HG03442 (cell line): ENCODE results near the gene ADIPOR2.
"Not testable (repeated sequence)": the region's sequence is repeated elsewhere in the genome, so short reads cannot be mapped to it uniquely, and the experiment has no call there.

Source experiments
- ATAC-seq: cut with Tn5 transposase; IDR thresholded peaks from one replicate; pipeline ENCODE4 v1.9.1; 2021; ENCODE audit warnings: mild to moderate bottlenecking, moderate library complexity; ENCODE audit not compliant: unreplicated experiment

Gene ADIPOR2

DNA sequence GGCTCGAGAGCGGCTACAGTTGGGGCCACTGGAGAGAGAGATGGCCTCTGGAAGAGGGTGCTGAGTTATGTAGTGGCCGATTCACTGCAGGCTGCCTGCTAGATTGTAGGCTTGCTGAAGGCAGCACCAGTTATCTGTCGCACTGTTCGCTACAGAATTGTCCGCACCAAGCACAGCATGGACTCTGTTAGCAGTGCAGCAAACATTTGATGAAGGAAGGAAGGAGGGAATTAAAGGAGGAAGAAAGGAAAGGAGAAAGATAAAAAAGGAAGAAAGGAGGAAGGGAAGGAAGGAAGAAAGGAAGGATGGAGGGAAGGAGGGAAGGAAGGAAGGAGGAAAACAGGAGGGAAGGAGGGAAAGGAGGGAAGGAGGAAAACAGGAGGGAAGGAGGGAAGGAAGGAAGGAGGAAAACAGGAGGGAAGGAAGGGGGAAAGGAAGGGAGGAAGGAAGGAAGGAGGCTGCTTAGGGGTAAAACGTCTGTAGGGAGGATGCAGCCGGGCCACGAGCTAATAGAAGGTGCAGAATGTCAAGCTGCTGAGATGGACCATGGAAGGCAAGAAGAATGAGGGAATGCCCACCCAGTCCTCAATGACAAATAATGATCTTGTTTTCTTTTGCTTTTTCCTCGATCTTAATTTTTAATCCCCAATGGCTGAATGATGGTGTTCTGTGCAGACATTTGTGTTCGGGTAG lies 27.3 kb upstream of the ADIPOR2 start:
- ATAC-seq: no peak

DNA sequence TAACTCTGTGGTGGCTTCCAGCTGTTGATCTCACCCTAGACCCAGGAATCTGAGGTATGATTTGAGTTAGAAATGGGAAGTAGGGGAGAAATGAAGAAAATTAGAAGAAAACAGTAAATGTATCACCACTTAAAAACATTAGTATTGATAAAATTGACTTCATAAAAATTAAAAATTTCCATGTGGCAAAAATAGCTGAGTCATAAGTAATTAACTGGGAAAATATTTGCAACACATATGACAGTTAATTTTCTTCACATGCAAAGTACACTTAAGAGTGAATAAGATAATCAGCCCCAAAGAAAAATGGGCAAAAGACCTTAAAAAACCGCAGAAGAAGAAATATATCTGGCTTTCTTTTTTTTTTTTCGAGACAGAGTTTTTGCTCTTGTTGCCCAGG lies 25.5 kb upstream of the ADIPOR2 start:
- ATAC-seq: no peak

DNA sequence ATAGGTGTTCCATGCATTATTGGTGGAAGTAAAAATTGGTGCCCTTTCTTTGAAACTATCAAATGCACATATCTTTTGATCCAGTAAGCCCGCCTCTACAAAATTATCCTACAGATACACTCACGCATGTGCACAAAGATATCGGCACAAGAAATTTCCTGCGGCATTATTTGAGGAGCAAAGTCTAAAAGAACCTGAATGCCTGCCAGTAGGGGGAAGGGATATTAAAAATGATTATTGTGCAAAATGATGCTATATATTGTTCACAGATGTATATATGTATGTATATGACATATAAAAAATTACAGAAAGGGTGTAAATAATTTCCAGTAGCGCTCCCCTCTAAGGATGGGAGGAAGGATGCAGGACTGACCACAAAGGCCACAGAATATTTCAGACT lies 24.7 kb upstream of the ADIPOR2 start:
- no peak for ATAC-seq

DNA sequence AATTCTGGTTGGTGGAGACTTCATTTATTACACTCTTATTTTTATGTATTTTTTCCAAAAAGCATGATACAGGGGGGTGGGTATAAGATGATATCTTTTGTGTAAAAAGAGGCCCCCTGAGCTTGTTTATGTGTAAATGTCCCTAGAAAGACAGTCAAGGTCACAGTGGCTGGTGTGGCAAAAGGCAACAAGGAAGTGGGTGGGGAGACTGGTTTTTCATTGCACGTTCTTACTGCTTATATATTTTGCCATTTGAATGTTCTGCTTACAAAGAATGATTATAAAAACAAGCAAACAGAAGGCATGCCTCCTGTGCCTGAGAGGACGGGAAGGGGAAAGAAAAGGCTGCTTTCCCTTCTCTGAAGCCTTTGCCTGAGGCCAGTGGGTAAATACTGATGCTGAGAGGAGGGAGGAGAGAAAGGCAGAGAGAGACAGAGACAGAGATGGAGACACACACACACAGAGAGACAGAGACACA lies 24.1 kb upstream of the ADIPOR2 start:
- no peak for ATAC-seq

DNA sequence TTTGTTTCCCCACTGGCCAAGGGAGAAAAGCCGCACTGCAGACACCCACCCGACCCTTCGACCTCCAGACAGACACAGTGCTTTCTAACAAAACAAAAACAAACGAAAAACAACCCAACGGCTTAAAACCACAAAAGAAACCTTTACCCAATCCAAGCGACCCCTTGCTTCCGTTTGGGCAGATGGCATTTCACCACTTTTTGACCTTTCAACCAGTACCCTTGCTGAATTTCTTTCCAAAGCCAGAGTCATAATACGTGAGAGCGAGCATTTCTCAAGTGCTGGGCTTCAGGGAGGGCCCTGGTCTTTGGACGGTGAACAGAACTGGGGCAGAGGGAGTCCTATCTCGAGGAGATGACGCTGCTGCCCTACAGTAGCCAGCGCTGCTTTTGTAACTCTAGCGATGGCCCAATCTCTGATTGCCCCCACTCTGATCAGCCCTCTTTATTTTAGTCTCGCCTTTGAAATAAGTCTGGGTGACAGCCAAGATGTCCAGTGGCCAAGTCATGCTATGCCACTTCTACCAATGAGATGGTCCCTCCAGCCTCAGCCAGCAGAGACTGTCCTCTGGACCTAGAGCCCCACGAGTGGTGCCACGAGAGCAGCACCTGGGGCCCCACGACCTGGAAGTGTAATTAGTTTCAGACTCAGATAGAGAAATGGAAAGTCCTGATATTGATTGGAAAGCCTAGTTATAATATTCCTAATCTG lies 21.9 kb upstream of the ADIPOR2 start:
- ATAC-seq: no peak

DNA sequence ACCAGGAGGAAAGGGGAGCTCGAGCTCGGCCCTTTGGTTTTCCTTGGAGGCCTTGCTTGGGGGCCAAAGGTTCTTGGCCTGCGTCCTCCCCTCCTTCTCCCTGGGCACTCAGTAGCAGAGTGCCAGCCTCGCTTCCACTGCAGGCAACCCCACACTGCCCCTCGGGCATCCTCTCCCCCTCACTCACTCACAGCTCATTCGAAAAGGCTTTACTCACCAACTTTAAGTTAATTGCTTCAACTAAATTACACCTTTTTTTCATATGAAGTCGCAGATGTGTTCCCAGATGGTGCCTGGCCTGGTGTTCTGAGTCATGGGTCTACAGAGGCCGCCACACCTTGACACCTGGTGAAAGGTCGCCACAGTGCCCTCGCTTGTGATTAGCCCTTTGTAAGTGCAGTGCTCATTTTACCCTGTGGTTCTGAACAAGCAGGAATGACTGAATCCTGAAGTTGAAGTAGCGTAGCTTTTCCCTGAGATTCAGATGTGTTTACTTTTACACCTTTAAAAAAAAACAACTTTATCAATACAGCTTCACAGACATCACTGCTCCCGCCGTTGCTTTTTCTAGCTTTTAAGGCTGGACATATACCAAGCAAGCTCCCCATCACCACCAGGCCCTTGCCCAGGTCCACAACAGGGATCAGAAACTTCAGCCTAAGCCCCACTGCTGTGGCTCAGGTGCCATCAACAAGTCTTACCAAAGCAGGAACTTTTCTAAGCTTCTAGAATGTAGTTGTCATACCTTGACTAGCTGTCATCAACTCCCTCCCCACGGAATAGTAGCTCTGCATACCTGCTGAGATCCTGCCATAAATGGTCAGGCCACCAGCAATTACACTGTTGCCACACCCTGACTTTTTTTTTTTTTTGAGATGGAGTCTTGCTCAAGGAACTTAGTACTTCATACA lies 20.3 kb upstream of the ADIPOR2 start:
- no peak for ATAC-seq

DNA sequence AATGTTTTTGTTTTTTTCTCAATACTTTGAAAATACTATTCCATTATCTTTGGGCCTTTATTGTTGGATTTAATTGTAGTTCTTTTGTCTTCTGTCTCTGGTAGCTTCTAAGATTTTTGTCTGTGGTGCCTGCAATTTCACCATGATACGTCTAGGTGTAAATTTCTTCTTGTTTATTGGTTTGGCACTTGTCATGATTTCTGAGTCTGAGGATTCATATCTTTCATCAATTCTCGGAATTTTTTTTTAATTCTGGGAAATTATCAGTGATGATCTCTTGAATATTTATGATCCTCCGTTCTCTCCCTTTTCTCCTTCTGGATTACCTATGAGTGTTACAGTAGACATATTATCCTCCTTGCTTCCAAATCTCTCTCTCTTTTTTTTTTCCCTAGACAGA lies 14.8 kb upstream of the ADIPOR2 start:
- no peak for ATAC-seq

DNA sequence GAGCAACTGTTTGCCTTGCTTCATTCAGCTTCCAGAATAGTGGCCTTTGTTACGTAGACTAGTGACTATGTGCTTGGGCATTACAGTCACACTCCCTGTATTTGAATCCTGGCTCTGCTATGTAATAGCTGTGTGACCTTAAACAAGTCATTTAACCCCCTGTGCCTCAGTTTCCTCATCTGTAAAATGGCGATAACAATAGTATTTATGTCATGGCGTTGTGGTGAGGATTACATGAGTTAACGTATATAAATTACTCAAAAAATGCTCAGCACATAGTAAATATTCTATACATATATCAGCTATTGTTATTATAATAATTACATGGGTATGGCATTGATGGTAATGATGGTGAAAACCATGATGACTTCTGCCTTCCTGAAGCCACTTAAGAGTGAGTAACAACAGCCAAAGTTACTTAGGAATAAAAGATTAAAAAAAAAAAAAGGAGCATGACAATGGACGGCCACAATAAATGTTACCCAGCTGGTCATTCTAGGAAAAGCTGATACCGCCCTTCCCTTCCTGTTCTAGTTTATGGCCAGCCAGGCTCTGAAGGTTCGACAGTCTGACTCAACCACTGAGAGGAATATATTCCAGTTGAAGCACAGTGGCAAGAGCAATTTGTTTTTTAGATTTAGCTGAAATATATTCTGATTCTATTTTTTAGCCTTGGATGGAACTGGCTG lies 9.9 kb upstream of the ADIPOR2 start:
- no peak for ATAC-seq

DNA sequence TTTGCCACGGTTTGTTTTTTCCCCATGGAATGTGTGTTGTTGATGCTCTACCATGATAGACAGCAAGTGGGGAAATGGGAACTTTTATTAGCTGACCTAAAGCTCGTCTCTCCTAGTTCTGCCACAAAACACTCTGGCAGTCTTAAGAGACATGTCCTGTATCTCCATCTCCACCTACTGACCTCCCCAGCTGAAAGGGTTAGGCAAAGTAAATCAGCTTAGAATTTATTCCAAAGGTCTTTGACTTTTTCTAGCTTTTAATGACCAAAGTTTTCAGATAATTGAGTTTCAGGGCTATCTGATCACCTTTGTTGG lies 9.4 kb upstream of the ADIPOR2 start:
- ATAC-seq: no peak

DNA sequence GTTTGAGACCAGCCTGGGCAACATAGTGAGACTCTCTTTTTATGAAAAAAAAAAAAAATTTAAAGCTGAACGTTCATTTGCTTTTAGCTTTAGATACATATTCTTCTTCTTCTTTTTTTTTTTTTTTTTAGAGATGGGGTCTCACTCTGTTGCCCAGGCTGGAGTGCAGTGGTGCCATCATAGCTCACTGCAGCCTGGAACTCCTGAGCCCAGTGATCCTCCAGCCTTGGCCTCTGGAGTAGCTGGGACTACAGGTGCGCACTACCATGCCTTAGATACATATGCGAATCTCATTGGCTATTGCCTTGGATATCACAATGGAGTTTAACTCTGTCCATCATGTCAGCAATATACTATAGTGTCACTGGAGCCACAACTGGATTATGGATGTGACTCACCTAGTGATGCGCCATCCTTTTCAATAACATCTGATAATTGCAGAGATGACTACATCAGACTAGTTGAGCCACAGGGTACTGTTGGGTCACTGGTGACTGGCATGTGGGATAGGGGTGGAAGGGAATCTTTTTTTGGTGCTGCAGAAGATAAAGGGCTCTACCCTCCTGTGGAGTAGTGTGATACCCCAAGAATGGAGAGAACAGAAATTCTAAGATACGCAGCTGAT lies 2.7 kb upstream of the ADIPOR2 start:
- no peak for ATAC-seq

DNA sequence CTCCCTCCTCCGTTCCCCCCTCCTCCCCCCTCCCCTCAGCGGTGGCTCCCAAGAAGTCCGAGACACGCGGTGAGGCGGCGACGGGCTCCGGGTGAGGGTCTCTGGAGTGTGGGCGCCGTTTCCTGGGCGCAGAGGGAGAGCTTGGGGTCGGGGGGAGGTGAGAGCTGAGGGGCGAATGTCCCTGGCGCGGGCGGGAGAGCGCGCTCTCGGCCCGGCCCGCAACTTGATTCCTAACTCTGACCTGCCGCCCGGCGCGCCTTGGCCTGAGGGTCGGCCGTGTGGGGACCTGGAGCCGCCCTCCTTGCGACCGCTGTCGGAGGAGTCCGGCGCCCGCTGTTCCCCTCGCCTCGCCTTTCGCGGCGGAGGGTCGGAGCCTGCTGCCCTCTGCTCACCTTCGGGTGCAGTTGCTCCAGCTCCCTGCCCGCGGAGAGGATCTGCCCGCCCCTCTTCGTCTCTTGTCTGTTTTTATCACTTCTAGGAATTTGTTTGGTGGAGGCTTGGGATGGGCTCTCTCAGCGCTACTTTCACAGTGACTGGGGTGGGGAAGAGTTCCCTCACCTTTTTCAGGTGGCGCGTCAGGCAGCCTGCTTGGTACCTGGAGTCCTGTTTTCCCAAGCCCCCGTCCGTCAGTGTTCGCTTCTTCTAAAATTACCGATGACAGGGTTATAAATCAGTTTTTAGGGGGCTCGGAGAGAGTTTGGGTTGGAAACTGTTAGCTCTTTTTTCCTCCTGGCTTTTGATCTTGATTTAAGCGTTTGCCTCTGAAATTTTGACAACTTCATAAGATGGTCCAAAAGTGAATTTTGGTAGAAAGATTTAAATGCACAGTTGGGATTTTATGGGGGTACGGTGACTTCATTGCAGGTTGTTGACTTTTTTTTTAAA lies 495 bp downstream of the ADIPOR2 start:
- ATAC-seq: peak; percentile 35

DNA sequence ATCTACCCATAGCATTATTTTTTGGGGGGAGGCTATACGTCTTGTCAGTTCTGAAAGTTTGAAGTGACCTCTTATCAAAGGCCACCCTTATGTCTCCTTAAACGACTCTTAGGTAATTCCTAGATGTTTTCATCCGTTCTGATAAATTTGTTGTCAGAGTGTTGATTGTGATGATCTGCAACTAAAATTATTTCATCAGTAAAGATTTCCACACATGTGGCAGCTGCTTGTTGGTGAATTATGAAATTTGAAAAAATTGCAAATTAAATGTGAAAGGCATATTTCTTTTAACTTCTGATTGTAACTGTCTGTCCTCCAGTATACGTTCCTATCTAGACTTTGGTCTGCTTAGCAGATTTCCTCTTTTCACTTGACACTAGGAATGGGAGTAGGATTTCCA lies 1.4 kb downstream of the ADIPOR2 start:
- no peak for ATAC-seq

DNA sequence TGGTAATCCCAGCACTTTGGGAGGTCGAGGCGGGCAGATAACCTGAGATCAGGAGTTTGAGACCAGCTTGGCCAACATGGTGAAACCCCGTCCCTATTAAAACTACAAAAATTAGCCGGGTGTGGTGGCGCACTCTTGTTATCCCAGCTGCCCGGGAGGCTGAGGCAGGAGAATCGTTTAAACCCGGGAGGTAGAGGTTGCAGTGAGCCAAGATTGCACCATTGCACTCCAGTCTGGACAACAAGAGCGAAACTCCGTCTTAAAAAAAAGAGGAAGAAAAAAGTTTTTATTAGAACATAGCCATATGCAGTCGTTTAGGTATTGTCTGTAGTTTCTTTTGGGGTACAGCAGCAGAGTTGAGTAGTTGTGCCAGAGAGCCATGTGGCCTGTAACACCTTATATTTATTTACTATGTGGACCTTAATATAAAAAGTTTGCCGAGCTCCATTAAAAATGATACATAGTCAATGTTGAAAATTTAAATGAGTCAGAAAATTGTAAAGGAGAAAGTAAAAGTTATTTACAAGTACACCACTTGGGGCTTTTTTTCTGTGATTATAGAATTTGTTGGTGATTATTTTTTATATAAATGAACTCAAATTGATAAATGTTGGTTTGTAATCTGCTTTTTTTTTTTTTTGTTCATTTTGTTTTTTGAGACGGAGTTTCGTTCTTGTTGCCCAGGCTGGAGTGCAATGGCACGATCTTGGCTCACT lies 2.2 kb downstream of the ADIPOR2 start:
- ATAC-seq: no peak

DNA sequence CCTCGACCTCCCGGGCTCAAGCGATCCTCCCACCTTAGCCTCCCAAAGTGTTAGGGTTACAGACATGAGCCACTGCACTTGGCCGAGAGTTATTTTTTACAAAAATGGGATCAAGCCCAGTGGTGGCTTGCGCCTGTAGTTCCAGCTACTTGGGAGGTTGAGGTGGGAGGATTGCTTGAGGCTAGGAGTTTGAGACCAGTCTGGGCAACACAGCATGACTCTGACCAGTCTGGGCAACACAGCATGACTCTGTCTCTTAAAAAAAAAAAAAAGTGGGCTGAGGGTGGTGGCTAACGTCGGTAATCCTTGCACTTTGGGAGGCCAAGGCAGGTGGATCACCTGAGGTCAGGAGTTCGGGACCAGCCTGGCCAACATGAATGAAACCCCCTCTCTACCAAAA lies 4.2 kb downstream of the ADIPOR2 start:
- ATAC-seq: not testable (repeated sequence)

DNA sequence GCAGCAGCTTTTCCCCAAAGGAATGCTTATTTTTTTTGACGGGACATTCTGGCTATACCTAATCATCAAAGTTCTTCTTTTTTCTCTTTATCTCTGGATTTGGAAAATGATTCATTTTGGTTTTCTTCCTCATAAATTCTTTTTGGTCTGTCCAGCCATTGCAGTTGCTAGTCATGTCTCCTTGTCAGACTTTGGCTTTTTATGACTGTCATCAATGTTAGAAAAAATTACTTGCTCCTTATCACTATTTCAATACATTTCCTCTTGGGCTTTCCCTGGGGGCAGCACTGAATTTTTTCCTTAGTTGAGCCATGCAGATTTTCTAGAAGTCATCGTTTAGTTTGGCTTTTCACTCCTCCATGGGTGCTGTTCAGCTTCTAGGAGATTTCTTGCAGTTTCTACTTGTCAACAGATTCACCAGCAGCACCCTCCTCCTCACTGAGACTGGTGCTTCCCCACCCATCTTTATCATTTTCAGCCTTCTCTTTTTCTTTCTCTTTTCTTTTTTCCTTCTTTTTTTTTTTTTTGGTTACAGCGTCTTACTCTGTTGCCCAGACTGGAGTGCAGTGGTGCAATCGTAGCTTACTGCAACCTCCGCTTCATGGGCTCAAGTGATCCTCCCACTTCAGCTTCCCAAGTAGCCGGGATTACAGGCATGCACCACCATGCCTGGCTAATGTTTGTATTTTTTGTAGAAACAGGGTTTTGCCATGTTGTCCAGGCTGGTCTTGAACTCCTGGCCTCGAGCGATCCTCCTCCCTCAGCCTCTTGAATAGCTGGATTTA lies 5.2 kb downstream of the ADIPOR2 start:
- ATAC-seq: no peak

DNA sequence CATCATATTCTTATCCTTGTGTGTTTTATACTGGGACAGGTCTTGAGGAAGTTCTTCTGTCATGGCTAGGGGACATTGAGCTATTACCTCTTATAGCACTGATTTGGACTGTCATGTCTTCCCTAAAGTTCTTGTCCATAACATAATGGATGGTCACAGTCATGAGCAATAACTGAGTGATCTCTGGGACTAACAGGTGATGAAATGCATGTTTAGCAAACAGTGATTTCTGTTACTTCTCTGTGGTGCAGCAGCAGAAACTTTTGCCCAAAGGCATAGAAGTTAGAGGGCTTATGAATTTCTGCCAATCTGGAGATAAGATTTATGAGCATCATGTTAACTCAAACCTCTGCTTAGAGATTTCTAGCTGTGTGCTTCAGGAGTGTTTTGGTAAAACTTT lies 5.9 kb downstream of the ADIPOR2 start:
- ATAC-seq: no peak

DNA sequence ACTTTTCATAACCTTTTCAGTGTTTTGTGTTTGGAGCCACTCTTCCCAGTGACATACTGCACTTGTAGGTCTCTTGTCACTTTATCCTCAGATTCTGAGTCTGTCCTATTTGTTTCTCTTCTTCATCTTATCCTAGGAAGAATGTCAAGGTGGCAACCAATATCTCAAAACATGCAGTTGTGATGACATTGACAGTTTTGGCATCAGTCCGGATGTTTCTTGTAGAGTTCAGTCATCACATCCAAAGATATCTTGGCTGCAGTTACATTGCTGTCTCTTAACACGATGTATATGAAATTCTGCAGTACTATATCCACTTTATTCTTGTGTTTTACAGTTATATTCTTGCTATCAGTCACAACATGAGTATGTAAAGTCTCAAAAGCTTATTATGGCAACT lies 6.4 kb downstream of the ADIPOR2 start:
- no peak for ATAC-seq

DNA sequence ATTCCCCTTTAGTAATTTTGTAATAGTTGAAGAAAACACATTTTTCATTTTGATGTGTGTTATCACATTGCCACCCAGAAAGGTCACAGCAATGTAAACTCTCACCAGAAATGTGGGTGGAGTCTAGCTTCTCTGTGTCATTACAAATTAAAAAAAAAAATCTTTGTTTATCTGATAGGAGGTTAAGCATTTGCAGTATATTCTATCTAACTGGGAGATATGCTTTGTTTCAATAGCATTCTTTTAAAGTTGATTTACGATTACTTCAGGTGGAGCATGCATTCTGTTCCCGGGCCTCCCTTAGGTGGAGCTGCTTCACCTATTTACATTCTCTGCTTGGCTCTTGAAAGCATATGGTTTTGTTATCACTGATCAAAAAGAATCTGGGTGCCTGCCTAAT lies 7.8 kb downstream of the ADIPOR2 start:
- ATAC-seq: no peak
